Kasumi-1 (cell line): ENCODE data around the gene CCNH.

ENCODE experiments used
- DNase-seq, 2 experiments: peaks; one replicate each; lab custom pipeline; 2025; lab: John Stamatoyannopoulos, UW

Gene CCNH

GRCh38 chr5:87403409-87403808 is 9.3 kb downstream of the CCNH start:
- DNase-seq: no peak

DNA sequence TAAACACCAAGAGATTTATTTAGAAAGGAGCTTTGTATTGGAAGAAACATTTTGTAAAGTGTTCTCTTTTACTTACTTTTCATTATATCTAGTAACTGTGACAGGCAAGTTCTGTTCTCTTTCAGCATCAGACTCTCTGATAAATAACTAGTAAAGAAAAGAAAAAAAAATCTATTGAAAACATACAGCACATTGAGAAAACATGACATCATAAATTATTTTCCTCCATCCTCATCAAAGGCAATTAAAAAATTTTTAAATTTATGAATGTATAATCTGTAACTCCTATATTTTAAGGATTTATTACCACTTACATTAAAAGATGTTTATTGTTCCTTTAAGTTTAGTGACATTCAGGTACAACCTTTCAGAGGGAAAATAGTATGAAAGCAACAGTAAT is 11.1 kb downstream of the CCNH start:
- DNase-seq: no peak

- peak; percentile 71 for DNase-seq
Observed at GRCh38 chr5:87400305-87400899, 12.3 kb downstream of the CCNH start.

DNA sequence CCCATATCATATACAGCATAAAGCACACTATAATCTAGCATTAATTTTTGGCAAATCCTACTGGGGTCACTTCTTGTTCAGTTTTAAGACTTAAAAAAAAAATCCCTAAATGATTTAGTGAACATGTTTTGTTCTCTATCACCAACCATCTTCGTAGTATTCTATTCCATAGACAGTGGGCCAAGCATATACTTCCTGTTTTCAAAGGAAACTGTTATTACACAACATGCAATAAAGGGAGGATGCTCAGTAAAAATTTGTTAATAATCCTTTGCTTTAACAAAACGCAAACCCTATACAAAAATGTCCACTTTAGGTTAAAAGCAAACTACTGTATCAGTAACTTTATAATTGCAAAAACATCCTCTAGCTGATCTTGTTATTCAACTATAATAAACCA is 13.0 kb downstream of the CCNH start:
- peak; percentile 33 to 44 for DNase-seq

- DNase-seq: no peak
Observed at GRCh38 chr5:87398981-87399614, 13.6 kb downstream of the CCNH start.

DNA sequence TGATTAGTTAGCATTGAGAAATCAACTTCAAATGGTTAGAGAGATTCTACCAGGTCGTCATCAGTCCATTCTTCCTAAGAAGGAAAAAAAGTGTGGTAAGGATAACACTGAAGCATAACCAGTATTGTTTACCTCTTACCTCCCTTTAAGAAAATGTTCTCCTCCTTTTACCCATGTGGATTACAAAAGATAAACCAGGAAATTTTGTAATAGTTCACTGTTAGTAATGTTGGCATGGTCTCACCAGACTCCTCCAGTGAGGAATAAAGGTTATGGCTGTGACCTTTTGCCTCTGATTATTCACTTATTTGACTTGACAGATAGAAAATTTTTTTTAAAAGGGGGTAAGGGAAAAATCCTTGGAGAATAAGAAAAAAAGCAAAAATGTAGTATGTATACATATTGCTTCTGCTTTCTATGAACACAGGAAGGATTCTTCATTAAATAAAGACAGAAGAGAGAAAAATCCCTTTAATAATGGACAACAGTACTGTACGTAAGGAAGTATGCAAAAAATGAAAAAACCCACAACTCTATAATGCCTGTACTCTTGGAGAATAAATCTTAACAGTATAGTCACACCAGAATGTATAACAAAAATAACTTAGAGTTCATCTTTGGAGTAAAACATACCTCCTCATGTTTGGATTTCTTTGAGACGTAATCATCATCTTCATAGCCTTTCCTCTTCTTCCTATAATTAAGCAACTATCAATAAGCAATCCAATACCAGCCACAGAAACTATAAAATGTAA is 18.1 kb downstream of the CCNH start:
- no peak for DNase-seq

DNA sequence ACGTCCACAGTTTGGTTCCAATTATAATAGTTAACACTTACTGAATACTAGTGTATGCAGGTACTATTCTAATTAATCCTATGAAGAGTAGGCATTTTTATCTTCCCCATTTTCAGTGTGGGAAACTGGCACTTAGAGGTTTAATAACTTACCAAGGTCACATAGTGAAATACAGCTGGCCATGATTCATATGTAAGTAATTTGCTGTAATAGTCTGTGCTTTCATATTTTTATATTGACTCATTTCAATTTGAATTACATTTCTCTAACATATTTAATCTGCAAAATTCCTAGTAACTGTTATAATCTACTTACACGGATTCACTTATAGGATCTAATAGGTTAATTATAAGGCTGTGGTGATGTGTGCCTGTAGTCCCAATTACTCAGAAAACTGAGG is 19.4 kb downstream of the CCNH start:
- no peak for DNase-seq

GRCh38 chr5:87392801-87393200 is 19.9 kb downstream of the CCNH start:
- no peak for DNase-seq

- DNase-seq: no peak
Observed at GRCh38 chr5:87392170-87392569, 20.6 kb downstream of the CCNH start.

GRCh38 chr5:87390576-87391199 is 22.0 kb downstream of the CCNH start:
- no peak for DNase-seq

DNA sequence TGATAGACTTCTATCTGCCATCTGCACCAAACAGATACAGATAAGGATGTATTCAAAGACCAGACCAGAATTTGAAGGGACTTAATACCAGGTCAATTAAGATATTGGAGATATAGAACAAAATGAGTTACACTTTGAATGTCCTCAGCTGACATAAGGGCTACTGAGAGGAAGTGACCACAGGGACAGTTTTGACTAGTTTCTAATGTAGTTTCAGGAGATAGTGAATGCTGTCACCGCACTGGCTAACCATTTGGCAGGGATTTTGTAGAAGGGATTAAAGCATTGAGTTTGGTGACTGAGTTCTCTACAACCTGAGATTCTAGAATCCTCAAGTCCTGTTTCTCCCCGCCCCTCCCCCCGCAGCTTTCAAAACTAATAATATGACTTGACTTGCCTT is 22.7 kb downstream of the CCNH start:
- no peak for DNase-seq

DNA sequence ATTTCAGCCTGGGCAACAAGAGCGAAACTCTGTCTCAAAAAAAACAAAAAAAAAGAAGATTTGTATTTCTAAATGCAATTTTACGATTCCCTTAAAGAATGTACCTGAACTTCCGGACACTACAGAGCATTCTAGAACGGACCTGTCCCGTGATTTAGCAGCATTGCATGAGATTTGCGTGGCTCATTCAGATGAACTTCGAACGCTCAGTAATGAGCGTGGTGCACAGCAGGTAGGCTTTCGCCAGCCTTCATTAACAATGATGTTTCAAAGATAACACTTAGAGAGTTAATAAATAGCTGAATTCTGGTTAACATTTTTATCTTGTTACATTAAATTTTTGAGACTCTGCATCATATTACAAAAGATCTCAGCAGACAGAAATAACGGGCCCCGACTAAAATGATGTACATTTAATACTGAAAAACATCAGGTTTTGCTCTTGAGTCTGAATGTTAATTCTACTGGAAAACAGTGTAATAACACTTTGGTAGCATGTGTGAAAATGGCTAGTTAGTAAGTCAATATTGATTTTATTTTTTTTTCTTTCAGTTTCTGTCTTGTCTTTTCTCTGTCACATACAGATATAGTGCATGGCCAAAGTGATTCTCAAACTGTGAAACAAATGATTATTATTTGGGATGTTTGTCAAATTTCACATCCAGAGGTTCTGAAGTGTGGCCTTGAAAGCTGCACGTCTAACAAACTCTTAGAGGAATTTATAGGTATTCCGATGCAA is 23.3 kb downstream of the CCNH start:
- DNase-seq: no peak

- no peak for DNase-seq
Observed at GRCh38 chr5:87388129-87388528, 24.6 kb downstream of the CCNH start.

DNA sequence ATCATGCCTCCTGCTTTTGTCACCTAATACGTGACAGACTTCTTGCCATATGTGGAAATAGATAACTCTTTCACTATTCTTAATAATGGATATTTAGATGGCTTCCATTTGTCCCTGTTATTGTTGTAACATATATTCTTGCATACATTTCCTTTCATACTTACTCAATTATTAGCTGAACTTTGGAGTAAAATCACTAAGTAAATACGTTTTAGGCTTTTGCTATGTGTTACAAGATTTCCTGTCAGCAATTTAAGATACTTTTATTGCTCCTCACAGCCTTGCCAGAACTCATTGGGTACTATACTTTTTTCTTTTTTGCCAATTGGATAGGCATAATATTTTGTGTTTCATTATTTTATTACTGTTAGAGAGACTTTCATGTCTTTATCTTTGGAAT is 26.9 kb downstream of the CCNH start:
- DNase-seq: no peak

GRCh38 chr5:87383216-87383615 is 29.5 kb downstream of the CCNH start:
- no peak for DNase-seq

DNA sequence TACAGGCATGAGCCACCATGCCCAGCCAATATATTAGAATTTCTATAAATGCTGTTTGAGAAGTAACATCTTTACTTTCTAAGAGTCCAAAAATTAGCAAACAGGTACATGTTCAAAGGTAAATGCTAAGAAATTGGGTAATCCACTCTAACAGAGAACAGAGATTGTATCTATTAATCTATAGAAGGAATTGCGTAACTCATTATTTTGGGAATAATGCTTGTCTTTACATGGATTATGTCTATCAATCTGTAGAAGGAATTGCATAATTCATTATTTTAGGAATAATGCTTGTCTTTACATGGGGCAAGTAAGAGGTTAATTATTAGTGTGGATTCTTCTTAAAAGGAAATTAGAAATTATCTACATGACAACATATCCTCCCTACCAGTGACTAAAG is 30.5 kb downstream of the CCNH start:
- DNase-seq: no peak

DNA sequence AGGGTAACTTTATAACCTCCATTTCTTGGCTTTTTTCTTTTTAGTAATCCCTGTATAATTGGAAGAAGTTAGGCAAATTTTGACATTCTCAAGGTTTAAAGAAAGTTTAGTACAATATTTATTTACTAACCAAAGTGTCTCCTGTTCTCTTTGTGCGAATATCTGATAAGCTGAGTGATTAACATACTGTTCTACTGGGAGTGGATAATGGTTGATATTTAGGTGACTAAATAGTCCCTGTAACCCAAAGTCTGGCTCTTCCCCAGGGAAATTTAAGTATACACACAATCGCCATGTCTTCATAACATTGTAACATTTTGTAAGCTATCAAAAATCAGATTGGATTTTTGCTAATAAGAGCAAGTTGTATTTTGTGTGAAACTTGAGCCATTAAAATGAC is 40.0 kb downstream of the CCNH start:
- DNase-seq: no peak

DNA sequence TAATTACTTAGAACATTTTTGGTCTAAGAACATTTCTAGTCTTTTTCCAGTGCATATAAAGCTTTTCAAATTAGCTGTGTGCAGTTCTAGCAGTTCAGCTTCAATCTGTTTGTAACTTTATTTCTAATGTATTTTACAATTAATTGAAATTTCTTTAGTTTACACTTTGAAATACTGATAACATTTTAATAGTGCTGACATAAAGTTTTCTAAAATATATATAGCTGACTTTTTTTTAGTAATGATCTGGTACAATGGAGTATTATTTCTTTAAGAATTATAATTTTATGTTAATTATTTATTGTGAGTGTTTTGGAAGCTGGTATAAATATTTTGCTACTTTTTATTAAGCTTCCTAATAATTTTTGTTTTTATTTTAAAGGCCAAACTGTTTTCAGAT is 43.3 kb downstream of the CCNH start:
- no peak for DNase-seq

GRCh38 chr5:87368601-87369000 is 44.1 kb downstream of the CCNH start:
- no peak for DNase-seq

- no peak for DNase-seq
Observed at GRCh38 chr5:87367243-87367642, 45.5 kb downstream of the CCNH start.

- DNase-seq: no peak
Observed at GRCh38 chr5:87361536-87362213, 51.1 kb downstream of the CCNH start.

DNA sequence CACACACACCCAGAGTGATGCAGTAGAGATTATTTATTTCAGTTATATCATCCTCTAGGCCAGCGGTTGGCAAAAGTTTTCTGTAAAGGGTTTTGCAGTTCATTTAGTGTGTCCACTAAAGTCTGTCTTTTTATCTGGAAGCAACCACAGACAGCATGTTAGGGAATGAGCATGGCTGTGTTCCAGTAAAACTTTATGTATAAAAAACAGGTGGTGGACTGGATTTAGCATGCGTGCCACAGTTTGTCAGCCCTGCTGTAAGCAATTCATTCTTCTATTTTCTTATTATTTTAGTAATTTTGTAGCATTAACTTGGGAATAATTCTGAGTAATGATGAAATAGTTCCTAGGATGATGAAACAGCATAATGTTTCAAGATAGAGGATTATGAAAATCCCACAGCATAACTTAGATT is 51.7 kb downstream of the CCNH start:
- no peak for DNase-seq
